OCI-LY1 (cell line): ENCODE data around the gene CIC.

Experiments used
- EZH2 ChIP-seq: fragments of 200-600 bp; sonication (generic), shearing (Covaris generic); IDR thresholded peaks from 2 replicates; pipeline ENCODE4 v1.8.0; 2017; ENCODE audit warnings: borderline replicate concordance, mixed run types, mild to moderate bottlenecking, antibody characterized with exemption, low read length, moderate library complexity, mixed read lengths
- TF ChIP-seq, protein P1 (sequence below): fragments of 200-600 bp; sonication (generic), shearing (Covaris generic); IDR thresholded peaks from 2 replicates; pipeline ENCODE4 v1.5.1; 2017; ENCODE audit warnings: mild to moderate bottlenecking, antibody characterized with exemption, low read length, moderate library complexity, mixed read lengths

DNA sequence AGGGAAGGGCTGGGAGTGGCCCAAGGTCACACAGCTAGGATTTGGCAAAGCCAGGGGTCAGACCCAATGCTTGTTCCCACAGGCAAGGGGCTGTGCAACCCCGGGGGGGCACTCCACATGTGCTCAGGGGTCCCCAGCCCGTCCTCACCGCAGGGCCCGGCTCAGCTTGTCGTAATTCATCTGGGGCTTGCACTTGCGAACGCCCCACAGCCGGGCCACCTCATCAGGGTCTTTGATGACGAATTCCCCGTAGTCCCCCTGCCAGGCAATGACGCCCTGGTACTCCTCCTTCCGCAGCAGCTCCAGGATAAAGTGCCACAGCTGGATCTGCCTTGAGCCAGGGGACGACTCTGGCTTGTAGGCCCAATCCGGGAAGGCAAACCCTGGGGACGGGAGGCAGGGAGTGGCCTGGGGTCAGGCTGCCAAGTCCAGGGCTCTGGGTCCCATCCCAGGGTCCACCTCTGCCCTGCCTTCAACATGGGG is 18.8 kb upstream of the CIC start:
- TF ChIP-seq, protein P1, sequence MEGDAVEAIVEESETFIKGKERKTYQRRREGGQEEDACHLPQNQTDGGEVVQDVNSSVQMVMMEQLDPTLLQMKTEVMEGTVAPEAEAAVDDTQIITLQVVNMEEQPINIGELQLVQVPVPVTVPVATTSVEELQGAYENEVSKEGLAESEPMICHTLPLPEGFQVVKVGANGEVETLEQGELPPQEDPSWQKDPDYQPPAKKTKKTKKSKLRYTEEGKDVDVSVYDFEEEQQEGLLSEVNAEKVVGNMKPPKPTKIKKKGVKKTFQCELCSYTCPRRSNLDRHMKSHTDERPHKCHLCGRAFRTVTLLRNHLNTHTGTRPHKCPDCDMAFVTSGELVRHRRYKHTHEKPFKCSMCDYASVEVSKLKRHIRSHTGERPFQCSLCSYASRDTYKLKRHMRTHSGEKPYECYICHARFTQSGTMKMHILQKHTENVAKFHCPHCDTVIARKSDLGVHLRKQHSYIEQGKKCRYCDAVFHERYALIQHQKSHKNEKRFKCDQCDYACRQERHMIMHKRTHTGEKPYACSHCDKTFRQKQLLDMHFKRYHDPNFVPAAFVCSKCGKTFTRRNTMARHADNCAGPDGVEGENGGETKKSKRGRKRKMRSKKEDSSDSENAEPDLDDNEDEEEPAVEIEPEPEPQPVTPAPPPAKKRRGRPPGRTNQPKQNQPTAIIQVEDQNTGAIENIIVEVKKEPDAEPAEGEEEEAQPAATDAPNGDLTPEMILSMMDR: no peak
- no peak for TF ChIP-seq EZH2
